ENCODE data around the gene IER2. TPM values are rescaled to one million over a fixed set of nuclear protein-coding genes. Genes with fewer than 3 reads are reported as not detected.

The IER2 gene
- total and polyA plus RNA-seq, 9 of the 15 experiments (the other 6 are each of a cell fraction or from before 2014, with no cell fraction given) = 4.5 to 205 (median 23.7) TPM

DNA sequence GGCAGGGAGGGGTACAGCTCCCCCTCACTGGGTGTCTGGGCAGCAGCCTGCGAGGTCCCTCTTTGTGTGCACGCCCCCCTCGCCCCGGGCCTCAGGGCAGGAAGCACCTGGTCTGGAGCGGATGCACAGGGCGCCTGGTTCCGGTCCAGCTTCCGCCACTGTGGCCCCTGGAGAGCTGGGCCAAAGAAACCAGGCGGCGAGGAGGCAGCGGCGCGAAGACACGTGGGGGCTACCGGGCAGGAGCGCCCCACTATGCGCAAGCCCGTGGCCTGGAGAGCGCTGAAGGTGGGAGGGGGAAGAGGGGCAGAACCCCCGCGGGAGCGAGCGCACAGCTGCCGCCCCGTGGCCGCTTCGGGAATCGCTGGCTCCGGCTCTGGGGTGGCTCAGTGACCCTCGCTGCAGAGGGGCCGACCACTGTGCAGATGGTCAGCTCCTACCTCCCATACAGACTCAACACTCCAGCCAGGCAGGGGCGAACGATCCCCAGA, 45.8 kb upstream of the IER2 start (continued):
- TF ChIP-seq ZNF644 (tag; IDR thresholded peaks at IDR 0.05; ENCODE audit: low read depth) (peak; percentile 44; the same call in 1 of the 2 replicates), ZNF212 (CRISPR knock-in tag; IDR thresholded peaks at IDR 0.05) (peak; percentile 16; the same call in 1 of the 2 replicates), TRIM28 (IDR thresholded peaks at IDR 0.05) (0 out of 2 replicates have a peak, but pooled peaks have one; percentile 12), HDAC8 (tag; IDR thresholded peaks at IDR 0.05) (no peak), FOSL1 (tag; conservative IDR thresholded peaks at IDR 0.05) (0 out of 2 replicates have a peak, but pooled peaks have one; percentile 27), CTBP1 (IDR thresholded peaks at IDR 0.05; ENCODE audit: borderline replicate concordance) (peak; percentile 55; the same call in 1 of the 2 replicates), CXXC5 (CRISPR knock-in tag; IDR thresholded peaks at IDR 0.05) (peak; percentile 70), HMGN3 (IDR thresholded peaks at IDR 0.05; ENCODE audit: borderline replicate concordance, extremely low read depth, insufficient read length, low read depth, low read length) (no peak), NEUROD1 (IDR thresholded peaks at IDR 0.05; ENCODE audit: borderline replicate concordance, low read depth, low read length, partially characterized antibody) (peak; percentile 27)
- TF ChIP-seq, protein P1, sequence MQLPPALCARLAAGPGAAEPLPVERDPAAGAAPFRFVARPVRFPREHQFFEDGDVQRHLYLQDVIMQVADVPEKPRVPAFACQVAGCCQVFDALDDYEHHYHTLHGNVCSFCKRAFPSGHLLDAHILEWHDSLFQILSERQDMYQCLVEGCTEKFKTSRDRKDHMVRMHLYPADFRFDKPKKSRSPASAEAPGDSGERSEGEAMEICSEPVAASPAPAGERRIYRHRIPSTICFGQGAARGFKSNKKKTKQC (CRISPR knock-in tag; IDR thresholded peaks at IDR 0.05) = peak; percentile 38; the same call in 1 of the 2 replicates
- TF ChIP-seq, protein P2, sequence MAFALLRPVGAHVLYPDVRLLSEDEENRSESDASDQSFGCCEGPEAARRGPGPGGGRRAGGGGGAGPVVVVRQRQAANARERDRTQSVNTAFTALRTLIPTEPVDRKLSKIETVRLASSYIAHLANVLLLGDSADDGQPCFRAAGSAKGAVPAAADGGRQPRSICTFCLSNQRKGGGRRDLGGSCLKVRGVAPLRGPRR (CRISPR knock-in tag; IDR thresholded peaks at IDR 0.05) = no peak
- TF ChIP-seq, protein P3, sequence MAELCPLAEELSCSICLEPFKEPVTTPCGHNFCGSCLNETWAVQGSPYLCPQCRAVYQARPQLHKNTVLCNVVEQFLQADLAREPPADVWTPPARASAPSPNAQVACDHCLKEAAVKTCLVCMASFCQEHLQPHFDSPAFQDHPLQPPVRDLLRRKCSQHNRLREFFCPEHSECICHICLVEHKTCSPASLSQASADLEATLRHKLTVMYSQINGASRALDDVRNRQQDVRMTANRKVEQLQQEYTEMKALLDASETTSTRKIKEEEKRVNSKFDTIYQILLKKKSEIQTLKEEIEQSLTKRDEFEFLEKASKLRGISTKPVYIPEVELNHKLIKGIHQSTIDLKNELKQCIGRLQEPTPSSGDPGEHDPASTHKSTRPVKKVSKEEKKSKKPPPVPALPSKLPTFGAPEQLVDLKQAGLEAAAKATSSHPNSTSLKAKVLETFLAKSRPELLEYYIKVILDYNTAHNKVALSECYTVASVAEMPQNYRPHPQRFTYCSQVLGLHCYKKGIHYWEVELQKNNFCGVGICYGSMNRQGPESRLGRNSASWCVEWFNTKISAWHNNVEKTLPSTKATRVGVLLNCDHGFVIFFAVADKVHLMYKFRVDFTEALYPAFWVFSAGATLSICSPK (IDR thresholded peaks at IDR 0.05; ENCODE audit: borderline replicate concordance) = no peak
- TF ChIP-seq, protein P4, sequence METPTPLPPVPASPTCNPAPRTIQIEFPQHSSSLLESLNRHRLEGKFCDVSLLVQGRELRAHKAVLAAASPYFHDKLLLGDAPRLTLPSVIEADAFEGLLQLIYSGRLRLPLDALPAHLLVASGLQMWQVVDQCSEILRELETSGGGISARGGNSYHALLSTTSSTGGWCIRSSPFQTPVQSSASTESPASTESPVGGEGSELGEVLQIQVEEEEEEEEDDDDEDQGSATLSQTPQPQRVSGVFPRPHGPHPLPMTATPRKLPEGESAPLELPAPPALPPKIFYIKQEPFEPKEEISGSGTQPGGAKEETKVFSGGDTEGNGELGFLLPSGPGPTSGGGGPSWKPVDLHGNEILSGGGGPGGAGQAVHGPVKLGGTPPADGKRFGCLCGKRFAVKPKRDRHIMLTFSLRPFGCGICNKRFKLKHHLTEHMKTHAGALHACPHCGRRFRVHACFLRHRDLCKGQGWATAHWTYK (CRISPR knock-in tag; IDR thresholded peaks at IDR 0.05) = peak; percentile 96
- TF ChIP-seq, protein P5, sequence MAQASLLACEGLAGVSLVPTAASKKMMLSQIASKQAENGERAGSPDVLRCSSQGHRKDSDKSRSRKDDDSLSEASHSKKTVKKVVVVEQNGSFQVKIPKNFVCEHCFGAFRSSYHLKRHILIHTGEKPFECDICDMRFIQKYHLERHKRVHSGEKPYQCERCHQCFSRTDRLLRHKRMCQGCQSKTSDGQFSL (CRISPR knock-in tag; IDR thresholded peaks at IDR 0.05) = 0 out of 2 replicates have a peak, but pooled peaks have one; percentile 71
- TF ChIP-seq, protein P5 (tag; IDR thresholded peaks at IDR 0.05) = no peak; a peak in 1 of 4 replicates
- TF ChIP-seq, protein P6, sequence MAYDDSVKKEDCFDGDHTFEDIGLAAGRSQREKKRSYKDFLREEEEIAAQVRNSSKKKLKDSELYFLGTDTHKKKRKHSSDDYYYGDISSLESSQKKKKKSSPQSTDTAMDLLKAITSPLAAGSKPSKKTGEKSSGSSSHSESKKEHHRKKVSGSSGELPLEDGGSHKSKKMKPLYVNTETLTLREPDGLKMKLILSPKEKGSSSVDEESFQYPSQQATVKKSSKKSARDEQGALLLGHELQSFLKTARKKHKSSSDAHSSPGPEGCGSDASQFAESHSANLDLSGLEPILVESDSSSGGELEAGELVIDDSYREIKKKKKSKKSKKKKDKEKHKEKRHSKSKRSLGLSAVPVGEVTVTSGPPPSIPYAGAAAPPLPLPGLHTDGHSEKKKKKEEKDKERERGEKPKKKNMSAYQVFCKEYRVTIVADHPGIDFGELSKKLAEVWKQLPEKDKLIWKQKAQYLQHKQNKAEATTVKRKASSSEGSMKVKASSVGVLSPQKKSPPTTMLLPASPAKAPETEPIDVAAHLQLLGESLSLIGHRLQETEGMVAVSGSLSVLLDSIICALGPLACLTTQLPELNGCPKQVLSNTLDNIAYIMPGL (CRISPR knock-in tag; IDR thresholded peaks at IDR 0.05) = 0 out of 2 replicates have a peak, but pooled peaks have one; percentile 33
